GM12864 (cell line): ENCODE measurements around the gene PTPRC.

Experiments used
- DNase-seq: peaks from one replicate; pipeline ENCODE4 v3.0.0-alpha.2; 2011; ENCODE audit warnings: low read depth
- H3K4me3 ChIP-seq: 2 replicates; pipeline ENCODE4 v1.5.1; 2011; ENCODE audit warnings: mild to moderate bottlenecking, low read depth, low read length, control low read depth
- TF ChIP-seq, protein P1 (sequence below): IDR thresholded peaks from 2 replicates; pipeline ENCODE4 v1.5.1; 2011; ENCODE audit warnings: low read depth, mild to moderate bottlenecking, moderate library complexity, low read length, control low read depth, inconsistent platforms; ENCODE audit errors: missing control alignments

Gene PTPRC

DNA sequence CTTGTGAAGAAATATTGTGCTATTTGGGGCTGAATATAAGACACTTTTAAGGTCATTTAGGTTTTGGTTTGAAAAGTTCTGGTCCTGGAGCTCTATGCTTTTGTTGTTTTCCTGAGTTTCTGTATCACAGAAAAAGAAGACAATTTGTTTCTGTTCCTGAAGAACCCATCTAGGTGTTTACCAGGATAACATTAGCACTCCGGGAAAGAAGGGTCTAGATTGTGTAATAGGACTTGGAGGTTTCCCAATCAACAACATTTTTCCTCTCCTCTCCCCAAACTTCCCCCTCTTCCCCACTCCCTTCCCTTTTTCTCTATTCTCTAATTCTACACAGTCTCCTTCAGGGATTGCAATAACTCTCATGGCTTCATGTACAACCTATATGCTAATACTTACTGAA is 78.7 kb downstream of the PTPRC start:
- DNase-seq = no peak
- TF ChIP-seq, protein P1, sequence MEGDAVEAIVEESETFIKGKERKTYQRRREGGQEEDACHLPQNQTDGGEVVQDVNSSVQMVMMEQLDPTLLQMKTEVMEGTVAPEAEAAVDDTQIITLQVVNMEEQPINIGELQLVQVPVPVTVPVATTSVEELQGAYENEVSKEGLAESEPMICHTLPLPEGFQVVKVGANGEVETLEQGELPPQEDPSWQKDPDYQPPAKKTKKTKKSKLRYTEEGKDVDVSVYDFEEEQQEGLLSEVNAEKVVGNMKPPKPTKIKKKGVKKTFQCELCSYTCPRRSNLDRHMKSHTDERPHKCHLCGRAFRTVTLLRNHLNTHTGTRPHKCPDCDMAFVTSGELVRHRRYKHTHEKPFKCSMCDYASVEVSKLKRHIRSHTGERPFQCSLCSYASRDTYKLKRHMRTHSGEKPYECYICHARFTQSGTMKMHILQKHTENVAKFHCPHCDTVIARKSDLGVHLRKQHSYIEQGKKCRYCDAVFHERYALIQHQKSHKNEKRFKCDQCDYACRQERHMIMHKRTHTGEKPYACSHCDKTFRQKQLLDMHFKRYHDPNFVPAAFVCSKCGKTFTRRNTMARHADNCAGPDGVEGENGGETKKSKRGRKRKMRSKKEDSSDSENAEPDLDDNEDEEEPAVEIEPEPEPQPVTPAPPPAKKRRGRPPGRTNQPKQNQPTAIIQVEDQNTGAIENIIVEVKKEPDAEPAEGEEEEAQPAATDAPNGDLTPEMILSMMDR = no peak
- no peak overlapping the region for H3K4me3 ChIP-seq

DNA sequence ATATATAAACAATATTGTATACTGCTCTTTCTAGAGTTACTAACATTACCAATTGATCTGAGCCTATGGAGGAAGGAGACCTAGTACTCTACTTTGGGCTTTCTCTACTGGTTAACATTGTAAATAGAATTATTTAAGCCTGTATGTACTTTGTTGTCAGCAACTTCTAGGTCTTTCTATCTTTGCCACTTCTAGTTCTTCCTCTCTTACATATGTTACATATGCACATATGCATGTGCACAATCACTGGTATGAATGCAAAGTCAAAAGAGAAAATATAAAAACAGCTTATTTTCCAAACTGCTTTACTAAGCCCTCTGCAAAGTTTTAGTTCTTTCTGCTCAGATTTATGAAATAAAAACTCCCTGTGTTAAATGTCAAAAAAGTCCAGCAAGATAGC is 84.3 kb downstream of the PTPRC start:
- TF ChIP-seq, protein P1 = no peak
- DNase-seq = no peak
- H3K4me3 ChIP-seq = no peak overlapping the region

DNA sequence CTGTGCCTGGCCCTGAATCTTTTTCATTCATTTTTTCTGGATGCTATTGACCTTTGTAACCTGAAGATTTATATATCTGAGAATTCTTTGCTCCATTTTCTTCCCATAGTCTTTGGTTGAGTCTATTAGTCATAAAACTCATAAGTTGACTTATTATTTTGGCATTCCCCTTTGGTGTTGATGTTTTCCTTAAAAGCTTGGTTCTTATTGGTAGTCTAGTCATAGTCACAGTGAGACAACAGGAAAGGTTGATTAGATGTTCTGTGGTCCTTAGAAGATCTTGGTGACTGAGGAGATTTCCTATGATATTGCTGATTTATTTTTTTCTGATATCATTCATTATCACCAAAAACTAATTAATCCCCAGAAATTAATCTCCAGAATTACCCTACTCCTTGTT is 86.2 kb downstream of the PTPRC start:
- TF ChIP-seq, protein P1 = no peak

DNA sequence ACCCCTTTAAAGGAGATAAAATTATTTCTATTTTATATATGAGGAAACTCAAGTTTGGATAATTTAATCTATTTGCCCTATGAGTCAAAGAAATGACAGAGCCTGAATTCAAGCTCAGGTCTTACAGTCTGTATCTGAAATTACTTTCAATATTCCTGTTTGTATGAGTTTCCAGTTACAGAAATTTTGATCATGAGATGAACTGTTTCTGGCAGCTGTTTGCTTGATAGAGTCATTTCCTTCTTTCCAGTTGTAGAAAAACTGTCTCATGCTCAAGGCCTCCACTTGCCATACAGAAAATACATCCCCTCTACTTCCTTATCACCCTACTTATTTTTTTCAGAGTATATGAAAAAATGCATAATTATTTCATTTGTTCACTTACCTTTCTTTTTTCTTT is 87.6 kb downstream of the PTPRC start:
- DNase-seq = no peak
- TF ChIP-seq, protein P1 = no peak

More for the DNA sequence above, 86.2 kb downstream of the PTPRC start:
- no peak overlapping the region for H3K4me3 ChIP-seq
- DNase-seq = no peak

DNA sequence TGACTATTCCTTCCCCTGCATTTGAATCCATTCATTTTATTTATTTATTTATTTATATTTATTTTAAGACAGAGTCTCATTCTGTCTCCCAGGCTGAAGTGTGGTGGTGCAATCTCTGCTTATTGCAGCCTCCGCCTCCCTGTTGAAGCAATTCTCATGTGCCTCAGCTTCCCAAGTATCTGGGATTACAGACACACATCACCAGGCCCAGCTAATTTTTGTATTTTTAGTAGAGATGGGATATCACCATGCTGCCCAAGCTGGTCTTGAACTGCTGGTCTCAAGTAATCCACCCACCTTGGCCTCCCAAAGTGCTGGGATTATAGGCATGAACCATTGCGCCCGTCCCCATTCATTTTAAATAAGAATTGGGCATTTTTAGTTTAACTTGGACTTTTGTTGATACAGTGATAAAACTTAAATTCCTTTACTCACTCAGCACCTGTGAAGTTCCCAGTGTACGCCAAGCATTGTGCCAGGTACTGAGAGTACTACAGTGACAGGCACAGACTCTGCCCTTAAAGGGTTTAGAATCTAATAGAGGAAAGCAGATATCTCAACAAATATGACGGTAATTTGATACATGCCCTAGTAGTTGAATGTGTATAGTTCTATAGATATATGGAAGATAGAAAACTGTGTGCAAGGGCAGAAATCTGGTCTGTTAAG is 90.5 kb downstream of the PTPRC start:
- TF ChIP-seq, protein P1 = no peak
- DNase-seq = no peak
- no peak overlapping the region for H3K4me3 ChIP-seq

More for the DNA sequence above, 87.6 kb downstream of the PTPRC start:
- H3K4me3 ChIP-seq = no peak overlapping the region

DNA sequence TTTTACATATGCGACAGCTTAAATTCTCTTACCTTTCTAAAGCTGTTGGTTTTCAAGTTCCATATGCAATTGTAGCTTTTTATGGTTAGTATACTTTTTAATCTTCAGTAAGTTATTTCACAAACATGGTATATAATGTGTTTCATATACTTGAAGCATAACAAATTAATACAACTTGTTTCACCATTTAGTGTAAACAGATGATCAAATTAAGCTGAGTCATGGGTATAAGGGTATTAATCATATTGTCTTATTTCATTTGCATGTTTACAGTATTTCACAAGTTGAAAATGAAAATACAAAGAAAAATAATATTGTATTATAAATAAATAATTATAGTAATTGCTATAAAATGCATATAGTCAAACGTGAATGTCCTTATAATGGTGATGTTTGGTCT is 92.1 kb downstream of the PTPRC start:
- no peak for DNase-seq
- TF ChIP-seq, protein P1 = no peak
- H3K4me3 ChIP-seq = no peak overlapping the region

DNA sequence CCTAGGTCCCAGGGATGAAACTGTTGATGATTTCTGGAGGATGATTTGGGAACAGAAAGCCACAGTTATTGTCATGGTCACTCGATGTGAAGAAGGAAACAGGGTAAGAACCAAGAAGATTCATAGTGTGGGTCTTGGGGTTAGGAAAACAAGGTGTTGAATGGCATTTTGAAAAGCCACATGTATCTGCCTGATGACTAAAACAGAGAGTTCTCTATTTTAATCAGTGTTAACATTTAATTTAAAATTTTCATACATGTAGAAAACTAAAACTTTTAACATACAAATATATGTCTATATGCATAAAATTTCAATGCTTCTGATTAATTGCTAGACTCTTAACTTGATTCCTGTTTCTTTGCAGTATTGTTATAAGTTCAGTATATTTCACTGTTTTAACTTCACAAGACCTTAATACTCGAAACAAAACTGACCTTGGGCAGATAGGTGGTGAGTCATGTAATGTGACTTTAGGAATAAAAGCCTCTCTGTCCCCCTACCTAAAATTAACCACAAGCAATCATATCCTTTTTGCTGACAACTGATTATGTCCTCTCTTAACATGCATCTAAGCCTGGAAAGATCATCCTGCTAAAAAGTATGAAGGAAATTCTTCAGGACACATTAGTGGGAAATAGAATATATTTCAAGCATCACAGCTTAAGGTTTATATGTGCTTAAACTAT is 95.6 kb downstream of the PTPRC start:
- H3K4me3 ChIP-seq = no peak overlapping the region
- DNase-seq = peak; percentile 27

More for the DNA sequence above, 95.6 kb downstream of the PTPRC start:
- TF ChIP-seq, protein P1 = no peak
